SK-N-SH (cell line): ENCODE data around the gene CDK10. TPM values are rescaled to one million over a fixed set of nuclear protein-coding genes. Genes with fewer than 3 reads are reported as not detected.

Experiments
- CTCF ChIA-PET: fragments of 300-600, 350-600 bp; formaldehyde crosslinking; extraction: SDS; loops from one replicate; lab custom pipeline; 2021; lab: Yijun Ruan, JAX
- POLR2A ChIA-PET: fragments of 350-600 bp; sonication (Branson Sonifier 250); formaldehyde crosslinking; extraction: SDS; loops from one replicate; lab custom pipeline; 2020; ENCODE audit warnings: antibody characterized with exemption, inconsistent platforms; lab: Yijun Ruan, JAX
- DNase-seq: peaks from one replicate; pipeline ENCODE4 v3.0.0; 2012
- H2AFZ ChIP-seq: fragments of 200-600 bp; sonication (generic); 2 replicates; pipeline ENCODE4 v1.8.1; 2016; ENCODE audit warnings: antibody characterized with exemption, mild to moderate bottlenecking, low read depth
- H3F3A ChIP-seq: fragments of 200-600 bp; sonication (generic); replicated peaks from 2 replicates; pipeline ENCODE3; 2016; ENCODE audit warnings: antibody characterized with exemption, mild to moderate bottlenecking; ENCODE audit not compliant: insufficient read depth
- H3K27ac ChIP-seq, 2 experiments: fragments of 200-500 bp in 1 of 2; fragments of 200-600 bp in 1 of 2; sonication (Bioruptor generic) in 1 of 2; sonication (generic), shearing (Covaris generic) in 1 of 2; 2 replicates each; pipeline versions ENCODE4 v1.5.1 to v1.6.1; 2014 to 2016; ENCODE audit warnings: low read depth in 2 of 2, inconsistent platforms in 1 of 2, low read length in 1 of 2, mild to moderate bottlenecking in 1 of 2, mixed read lengths in 1 of 2
- H3K27me3 ChIP-seq: fragments of 200-600 bp; sonication (generic), shearing (Covaris generic); 2 replicates; pipeline ENCODE4 v1.6.1; 2016; ENCODE audit warnings: mixed run types; ENCODE audit not compliant: insufficient read depth
- H3K36me3 ChIP-seq, 2 experiments: fragments of 200-500 bp in 1 of 2; fragments of 200-600 bp in 1 of 2; sonication (Bioruptor generic) in 1 of 2; sonication (generic) in 1 of 2; replicated peaks in 1 of 2; 2 replicates each; pipeline versions ENCODE3 to v1.5.1; 2014 to 2016; ENCODE audit warnings: low read length in 1 of 2, mild to moderate bottlenecking in 1 of 2; ENCODE audit not compliant: insufficient read depth in 2 of 2, control insufficient read depth in 1 of 2
- H3K4me1 ChIP-seq, 2 experiments: fragments of 200-500 bp in 1 of 2; fragments of 200-600 bp in 1 of 2; sonication (Bioruptor generic) in 1 of 2; sonication (generic), shearing (Covaris generic) in 1 of 2; 2 replicates each; pipeline versions ENCODE4 v1.5.1 to v1.6.1; 2014 to 2016; ENCODE audit warnings: low read depth in 1 of 2, low read length in 1 of 2, mixed run types in 1 of 2; ENCODE audit not compliant: insufficient read depth in 2 of 2, control insufficient read depth in 1 of 2
- H3K4me2 ChIP-seq: fragments of 200-600 bp; sonication (generic), shearing (Covaris generic); 2 replicates; pipeline ENCODE4 v1.6.1; 2017; ENCODE audit warnings: mixed run types
- H3K4me3 ChIP-seq, 2 experiments: fragments of 200-500 bp in 1 of 2; fragments of 200-600 bp in 1 of 2; sonication (Bioruptor generic) in 1 of 2; sonication (generic), shearing (Covaris generic) in 1 of 2; 2 replicates each; pipeline versions ENCODE4 v1.5.1 to v1.8.1; 2014 to 2016; ENCODE audit warnings: low read depth in 2 of 2, inconsistent platforms in 1 of 2, low read length in 1 of 2, mild to moderate bottlenecking in 1 of 2, mixed read lengths in 1 of 2, moderate library complexity in 1 of 2
- H3K79me2 ChIP-seq: fragments of 200-600 bp; sonication (generic); 2 replicates; pipeline ENCODE4 v1.8.1; 2017; ENCODE audit warnings: mild to moderate bottlenecking; ENCODE audit not compliant: insufficient read depth
- H3K9ac ChIP-seq: fragments of 200-600 bp; sonication (generic); 2 replicates; pipeline ENCODE4 v1.6.1; 2017; ENCODE audit warnings: mixed run types
- H3K9me2 ChIP-seq: fragments of 200-600 bp; sonication (generic); 2 replicates; pipeline ENCODE4 v1.6.1; 2017; ENCODE audit warnings: mixed run types
- H3K9me3 ChIP-seq: fragments of 200-600 bp; sonication (generic); 2 replicates; pipeline ENCODE4 v1.6.1; 2017; ENCODE audit warnings: mixed run types, mild to moderate bottlenecking, moderate library complexity
- H4K20me1 ChIP-seq: fragments of 200-600 bp; sonication (generic); 2 replicates; pipeline ENCODE4 v1.6.1; 2017; ENCODE audit warnings: mild to moderate bottlenecking, mixed run types; ENCODE audit not compliant: insufficient read depth
- FOSL2 ChIP-seq: IDR thresholded peaks from 2 replicates; pipeline ENCODE4 v1.4.0; 2012; ENCODE audit warnings: low read depth, mild to moderate bottlenecking, moderate library complexity, borderline replicate concordance
- FOXJ3 ChIP-seq: sonication (generic); formaldehyde crosslinking; IDR thresholded peaks from 2 replicates; pipeline ENCODE4 v1.5.1; 2020; ENCODE audit warnings: mild to moderate bottlenecking, missing genetic modification reagents
- JUND ChIP-seq: IDR thresholded peaks from 2 replicates; pipeline ENCODE4 v1.4.0; 2012
- MAX ChIP-seq: IDR thresholded peaks from 2 replicates; pipeline ENCODE4 v1.4.0; 2012; ENCODE audit warnings: low read depth
- MXI1 ChIP-seq: IDR thresholded peaks from 2 replicates; pipeline ENCODE4 v1.6.1; 2012; ENCODE audit warnings: mild to moderate bottlenecking, low read depth, low read length, improper control_type of control experiment
- NRF1 ChIP-seq: IDR thresholded peaks from 2 replicates; pipeline ENCODE4 v1.6.1; 2012; ENCODE audit warnings: low read depth, mild to moderate bottlenecking, low read length
- RAD21 ChIP-seq: IDR thresholded peaks from 2 replicates; pipeline ENCODE4 v1.6.1; 2012; ENCODE audit warnings: mild to moderate bottlenecking, low read length
- REST ChIP-seq: IDR thresholded peaks from 2 replicates; pipeline ENCODE4 v1.6.1; 2012; ENCODE audit warnings: mild to moderate bottlenecking, low read depth, low read length, moderate library complexity
- RFX5 ChIP-seq: IDR thresholded peaks from 2 replicates; pipeline ENCODE4 v1.6.1; 2012; ENCODE audit warnings: mild to moderate bottlenecking, improper control_type of control experiment, low read length
- RXRA ChIP-seq: IDR thresholded peaks from 2 replicates; pipeline ENCODE4 v1.4.0; 2012; ENCODE audit warnings: low read depth, mild to moderate bottlenecking, borderline replicate concordance
- SIN3A ChIP-seq: IDR thresholded peaks from 2 replicates; pipeline ENCODE4 v1.6.1; 2012; ENCODE audit warnings: low read depth, mild to moderate bottlenecking, low read length, moderate library complexity, borderline replicate concordance
- TEAD4 ChIP-seq: IDR thresholded peaks from 2 replicates; pipeline ENCODE4 v1.4.0; 2012; ENCODE audit warnings: mild to moderate bottlenecking, borderline replicate concordance; ENCODE audit not compliant: insufficient read depth
- YY1 ChIP-seq: IDR thresholded peaks from 2 replicates; pipeline ENCODE4 v1.4.0; 2012; ENCODE audit warnings: low read depth, mild to moderate bottlenecking
- ZBTB33 ChIP-seq: IDR thresholded peaks from 2 replicates; pipeline ENCODE4 v1.4.0; 2012; ENCODE audit warnings: low read depth, borderline replicate concordance
- WGBS: methylation state at CpG from one replicate; pipeline ENCODE4 v1.1.6; 2017; ENCODE audit warnings: low lambda C conversion rate; 5-methylcytosine and 5-hydroxymethylcytosine counted together
- polyA plus RNA-seq, 3 experiments: library from polyadenylated mRNA; depleted of rRNA; stranded (reverse); fragments of >200 nt; gene quantifications; 2 replicates each; pipeline ENCODE4 v1.2.3, GENCODE V29; 2012

The CDK10 gene
- polyA plus RNA-seq, 1 of the 3 experiments (the other 2 are of a cell fraction), result 84.7 TPM

GRCh38 chr16:89653656-89654295 lies 32.7 kb upstream of the CDK10 start:
- TF ChIP-seq RXRA (no peak), SIN3A (no peak), ZBTB33 (no peak), REST (no peak), RAD21 (no peak), YY1 (no peak), NRF1 (no peak), MAX (no peak), JUND (no peak), FOXJ3 (CRISPR knock-in tag) (no peak), TEAD4 (no peak), RFX5 (no peak), FOSL2 (no peak), MXI1 (no peak)
- ChIA-PET POLR2A (no interaction called here), CTCF (interaction anchor here (1.9 to 4.6 kb wide), 2 partner anchors 12 to 17 kb away, joined by 4 to 23 read pairs; no protein-coding TSS in a partner anchor)
- H3K27me3 ChIP-seq, result no peaks in the 10 kb centered on the region
- H3K4me3 ChIP-seq, result no peak overlapping the region
- no peak overlapping the region for H3K4me2 ChIP-seq
- H3K9me2 ChIP-seq, result no peaks in the 10 kb centered on the region
- no peak for DNase-seq
- H3K4me1 ChIP-seq, result peaks cover 0 to 16% of the 10 kb centered on the region in 2 experiments; a peak in 1 of 4 replicates
- no peak overlapping the region for H3K27ac ChIP-seq
- H3K36me3 ChIP-seq, result peaks cover 5 to 15% of the 10 kb centered on the region in 2 experiments
- no peaks in the 10 kb centered on the region for H3K9me3 ChIP-seq
- no peaks in the 10 kb centered on the region for H3F3A ChIP-seq
- peaks cover 29% of the 10 kb centered on the region for H4K20me1 ChIP-seq
- WGBS, result 92% methylated on average over 7 of the region's 10 CpGs
- no peak overlapping the region for H2AFZ ChIP-seq
- H3K79me2 ChIP-seq, result peaks cover 76% of the 10 kb centered on the region
- H3K9ac ChIP-seq, result no peak overlapping the region
